Ishikawa (cell line): Measurements from ENCODE around the gene MEGF11.

ENCODE experiments used
- CEBPB ChIP-seq: IDR thresholded peaks from 2 replicates; pipeline ENCODE4 v1.6.1; 2012
- CREB1 ChIP-seq: IDR thresholded peaks from 2 replicates; pipeline ENCODE4 v1.6.1; 2012; ENCODE audit warnings: low read depth
- EGR1 ChIP-seq: IDR thresholded peaks from 2 replicates; pipeline ENCODE4 v1.6.1; 2012
- EP300 ChIP-seq: IDR thresholded peaks from 2 replicates; pipeline ENCODE4 v1.6.1; 2012; ENCODE audit warnings: borderline replicate concordance
- FOXM1 ChIP-seq: IDR thresholded peaks from 2 replicates; pipeline ENCODE4 v1.6.1; 2012; ENCODE audit warnings: low read depth, borderline replicate concordance
- NFIC ChIP-seq: IDR thresholded peaks from 2 replicates; pipeline ENCODE4 v1.6.1; 2012
- RAD21 ChIP-seq: IDR thresholded peaks from 2 replicates; pipeline ENCODE4 v1.6.1; 2012; ENCODE audit warnings: low read depth
- REST ChIP-seq: IDR thresholded peaks from 2 replicates; pipeline ENCODE4 v1.6.1; 2012; ENCODE audit warnings: low read depth, mild to moderate bottlenecking
- TAF1 ChIP-seq: IDR thresholded peaks from 2 replicates; pipeline ENCODE4 v1.6.1; 2012; ENCODE audit warnings: low read depth, mild to moderate bottlenecking
- TCF12 ChIP-seq: IDR thresholded peaks from 2 replicates; pipeline ENCODE4 v1.6.1; 2012; ENCODE audit warnings: low read depth
- TEAD4 ChIP-seq: IDR thresholded peaks from 2 replicates; pipeline ENCODE4 v1.6.1; 2012
- YY1 ChIP-seq: IDR thresholded peaks from 2 replicates; pipeline ENCODE4 v1.6.1; 2012; ENCODE audit warnings: low read depth
- ZBTB7A ChIP-seq: IDR thresholded peaks from 2 replicates; pipeline ENCODE4 v1.6.1; 2012; ENCODE audit warnings: low read depth
- TF ChIP-seq, protein P1 (sequence below): IDR thresholded peaks from 2 replicates; pipeline ENCODE4 v1.6.1; 2012

GRCh38 chr15:66022163-66022525 is 231.4 kb downstream of the MEGF11 start:
- TF ChIP-seq RAD21: no peak
- TF ChIP-seq, protein P1, sequence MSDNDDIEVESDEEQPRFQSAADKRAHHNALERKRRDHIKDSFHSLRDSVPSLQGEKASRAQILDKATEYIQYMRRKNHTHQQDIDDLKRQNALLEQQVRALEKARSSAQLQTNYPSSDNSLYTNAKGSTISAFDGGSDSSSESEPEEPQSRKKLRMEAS: no peak
- no peak for TF ChIP-seq FOXM1
- no peak for TF ChIP-seq NFIC
- no peak for TF ChIP-seq CEBPB
- no peak for TF ChIP-seq TCF12
- no peak for TF ChIP-seq TEAD4
- TF ChIP-seq EP300: no peak
- no peak for TF ChIP-seq CREB1
- no peak for TF ChIP-seq TAF1
- no peak for TF ChIP-seq ZBTB7A
- no peak for TF ChIP-seq REST
- TF ChIP-seq EGR1: no peak
- no peak for TF ChIP-seq YY1
